Tibial artery (tissue), 4 donors: ENCODE data around the gene SLC49A3.
"Not testable (repeated sequence)": the region's sequence is repeated elsewhere in the genome, so short reads cannot be mapped to it uniquely, and the experiment has no call there.

Source experiments
- DNase-seq, 2 donors: peaks; one replicate each; pipeline ENCODE4 v3.0.0-alpha.2; 2019
- H3K27ac ChIP-seq, 2 donors: fragments of 200-600 bp; sonication (generic) in 1 of 2; 1 replicate in 1 of 2; 2 replicates in 1 of 2; pipeline ENCODE4 v1.5.1; 2018 to 2019; ENCODE audit warnings: mild to moderate bottlenecking in 1 of 2
- H3K27me3 ChIP-seq, 2 donors: fragments of 200-600 bp; sonication (generic) in 1 of 2; one replicate each; pipeline versions ENCODE4 v1.5.1 to v1.6.0; 2016 to 2019
- H3K36me3 ChIP-seq, 3 donors: fragments of 200-600 bp; sonication (generic) in 2 of 3; one replicate each; pipeline ENCODE4 v1.5.1; 2016 to 2019; ENCODE audit warnings: mild to moderate bottlenecking in 2 of 3
- H3K4me1 ChIP-seq, 4 donors: fragments of 200-600 bp; sonication (generic) in 2 of 4; 1 replicate in 3 of 4; 2 replicates in 1 of 4; pipeline ENCODE4 v1.5.1; 2016 to 2019
- H3K4me3 ChIP-seq, 2 donors: fragments of 200-600 bp; sonication (generic) in 1 of 2; 1 replicate in 1 of 2; 2 replicates in 1 of 2; pipeline ENCODE4 v1.5.1; 2018 to 2019; ENCODE audit warnings: mild to moderate bottlenecking in 2 of 2
- H3K9me3 ChIP-seq, 3 donors: fragments of 200-600 bp; sonication (generic) in 1 of 3; one replicate each; pipeline ENCODE4 v1.5.1; 2016 to 2019
- CTCF ChIP-seq, 2 experiments: fragments of 200-600 bp in 1 of 2; fragments of 450-650 bp in 1 of 2; IDR thresholded peaks; one replicate each; pipeline ENCODE4 v1.5.1; 2017 to 2019; ENCODE audit warnings: antibody characterized with exemption in 2 of 2, mild to moderate bottlenecking in 1 of 2, moderate library complexity in 1 of 2
- intact Hi-C: fragments of 100-400 bp; cut with DNase I; formaldehyde crosslinking; loops from one replicate; pipeline ENCODE4 v1.15.0; 2023; ENCODE audit warnings: low total_unique reads

Gene SLC49A3

GRCh38 chr4:700587-701264 lies 11.8 kb upstream of the SLC49A3 start:
- Histone ChIP-seq H3K4me1 (peaks cover 0 to 10% (median 2%) of the 10 kb centered on the region in 4 donors), H3K27me3 (peaks cover 0 to under 1% of the 10 kb centered on the region in 2 donors), H3K27ac (no peak overlapping the region), H3K4me3 (no peak overlapping the region), H3K9me3 (no peaks in the 10 kb centered on the region), H3K36me3 (no peaks in the 10 kb centered on the region)
- DNase-seq: no peak
- no peak for TF ChIP-seq CTCF (IDR thresholded peaks at IDR 0.05)
- intact Hi-C loops: loop anchor here (10.0 kb wide), 1 partner anchor 84 kb away; no protein-coding TSS in a partner anchor

- peaks cover 0 to 3% of the 10 kb centered on the region in 2 donors for H3K27me3 ChIP-seq
- no peak overlapping the region for H3K4me3 ChIP-seq
- intact Hi-C loops: loop anchor here (10.0 kb wide), 1 partner anchor 85 kb away; no protein-coding TSS in a partner anchor
- peaks cover 0 to 6% (median under 1%) of the 10 kb centered on the region in 4 donors for H3K4me1 ChIP-seq
- no peak for TF ChIP-seq CTCF (IDR thresholded peaks at IDR 0.05)
- H3K36me3 ChIP-seq: no peaks in the 10 kb centered on the region
- no peak for DNase-seq
- no peaks in the 10 kb centered on the region for H3K9me3 ChIP-seq
- no peak overlapping the region for H3K27ac ChIP-seq
Measured at GRCh38 chr4:699816-700580, 11.0 kb upstream of the SLC49A3 start.

DNA sequence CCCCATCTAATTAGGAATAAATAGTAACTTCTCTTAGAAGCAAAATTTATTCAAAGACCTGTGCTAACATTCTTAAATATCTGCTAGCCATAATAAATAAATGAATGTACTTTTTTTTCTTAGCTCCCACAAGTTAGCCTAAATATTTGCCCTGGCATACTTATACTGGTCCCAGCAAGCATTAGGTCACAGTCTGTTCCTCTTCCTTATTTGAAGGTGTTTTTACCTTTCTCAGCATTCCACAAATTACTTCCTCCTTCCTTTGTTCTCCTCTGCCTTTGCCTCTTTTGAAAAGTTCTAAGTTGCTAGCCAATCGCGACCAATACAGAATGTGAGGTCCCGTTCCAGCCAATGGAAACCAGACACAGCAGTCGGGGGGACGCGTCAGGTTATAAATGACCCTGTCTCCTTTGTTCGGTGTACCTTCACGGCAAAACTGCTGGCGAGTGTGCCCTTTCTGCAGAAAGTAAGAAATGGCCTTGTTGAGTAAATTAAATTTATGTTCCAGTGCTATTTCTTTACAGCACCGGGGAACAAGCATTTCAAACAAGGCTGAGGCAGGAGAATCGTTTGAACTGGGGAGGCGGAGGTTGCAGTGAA lies 5.5 kb upstream of the SLC49A3 start:
- H3K4me1 ChIP-seq, H3K4me3 ChIP-seq, H3K9me3 ChIP-seq, H3K27ac ChIP-seq, intact Hi-C loops, H3K36me3 ChIP-seq, DNase-seq: not testable (repeated sequence)
- peaks cover 0 to 24% of the 10 kb centered on the region in 2 donors for H3K27me3 ChIP-seq

DNA sequence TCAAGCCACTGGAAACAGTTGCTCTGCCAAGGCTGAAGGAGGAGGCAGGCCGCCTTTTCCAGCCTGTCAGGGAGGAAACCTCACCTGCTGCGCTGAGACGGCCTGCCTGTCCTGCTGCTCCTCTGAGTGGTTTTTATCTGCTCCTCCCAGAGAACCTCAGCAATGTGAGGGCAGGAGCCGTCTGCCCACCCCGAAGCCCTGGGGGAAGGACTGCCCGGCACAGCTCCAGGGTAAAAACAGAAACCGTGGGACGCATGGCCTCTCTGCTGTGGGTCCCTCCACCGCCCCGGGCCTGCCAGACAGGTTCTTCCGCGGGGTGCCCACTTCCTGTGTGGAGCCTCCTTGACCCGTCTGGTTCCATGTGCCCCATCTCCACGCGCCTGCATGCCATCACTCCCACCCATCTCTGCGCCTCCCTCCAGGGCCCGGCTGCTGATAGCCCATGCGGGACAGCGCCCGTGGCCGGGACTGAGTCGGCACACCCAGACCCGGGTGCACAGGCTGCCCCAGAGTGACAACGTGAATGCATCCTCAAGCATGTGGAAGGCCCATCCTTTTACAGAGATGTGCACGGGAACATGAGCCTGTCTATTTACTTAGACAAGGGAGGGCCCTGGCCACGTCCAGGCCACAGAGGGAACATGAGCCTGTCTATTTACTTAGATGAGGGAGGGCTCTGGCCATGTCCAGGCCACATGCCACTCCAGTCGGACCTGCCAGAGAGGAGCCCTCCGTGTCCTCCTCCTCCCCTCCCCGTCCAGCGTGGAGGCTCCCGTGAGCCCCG lies 4.0 kb upstream of the SLC49A3 start:
- intact Hi-C loops: no loop called here
- H3K4me3 ChIP-seq: no peak overlapping the region
- no peak overlapping the region for H3K27ac ChIP-seq
- peaks cover 0 to 16% (median 8%) of the 10 kb centered on the region in 4 donors for H3K4me1 ChIP-seq
- no peak for TF ChIP-seq CTCF (IDR thresholded peaks at IDR 0.05)
- H3K9me3 ChIP-seq: no peaks in the 10 kb centered on the region
- no peak for DNase-seq
- H3K27me3 ChIP-seq: peaks cover 0 to 36% of the 10 kb centered on the region in 2 donors
- H3K36me3 ChIP-seq: no peaks in the 10 kb centered on the region

- Histone ChIP-seq H3K4me1 (peaks cover 0 to 28% (median 12%) of the 10 kb centered on the region in 4 donors), H3K27me3 (peaks cover 0 to 42% of the 10 kb centered on the region in 2 donors), H3K9me3 (no peaks in the 10 kb centered on the region), H3K4me3 (no peak overlapping the region), H3K27ac (peak overlapping the region in 1 of 2 donors; percentile 62), H3K36me3 (peaks cover 0 to 4% (median 0%) of the 10 kb centered on the region in 3 donors)
- no peak for DNase-seq
- TF ChIP-seq CTCF (IDR thresholded peaks at IDR 0.05): no peak
- intact Hi-C loops: no loop called here
Measured at GRCh38 chr4:689723-690122, 772 bp upstream of the SLC49A3 start.
